Limb (tissue), 2 donors: ENCODE results near the gene SLC22A23.
A peak's percentile ranks its signal among the peaks of the same experiment; 100 is the strongest.

Experiments used
- DNase-seq, 2 donors: peaks; one replicate each; pipeline ENCODE4 v3.0.0-alpha.2; 2016; ENCODE audit errors: extremely low spot score in 2 of 2

Gene SLC22A23

GRCh38 chr6:3287976-3288707 lies 168.7 kb downstream of the SLC22A23 start:
- peak in 1 of 2 donors; percentile 11 for DNase-seq

GRCh38 chr6:3287308-3287707 lies 169.5 kb downstream of the SLC22A23 start:
- peak in 1 of 2 donors; percentile 14 for DNase-seq

- DNase-seq, result peak in 1 of 2 donors; percentile 21
These were observed 170.1 kb downstream of the SLC22A23 start for GRCh38 chr6:3286641-3287171.

GRCh38 chr6:3285732-3286131 lies 171.1 kb downstream of the SLC22A23 start:
- no peak for DNase-seq

- peak in 1 of 2 donors; percentile 39 for DNase-seq
These were observed 171.7 kb downstream of the SLC22A23 start for GRCh38 chr6:3285049-3285639.

GRCh38 chr6:3284436-3284876 lies 172.4 kb downstream of the SLC22A23 start:
- DNase-seq, result peak in 1 of 2 donors; percentile 81

GRCh38 chr6:3283641-3284435 lies 173.0 kb downstream of the SLC22A23 start:
- peak in 1 of 2 donors; percentile 31 for DNase-seq

- DNase-seq, result no peak
These were observed 173.6 kb downstream of the SLC22A23 start for GRCh38 chr6:3283241-3283640.

- DNase-seq, result peak in 1 of 2 donors; percentile 23
These were observed 174.2 kb downstream of the SLC22A23 start for GRCh38 chr6:3282476-3283236.

- DNase-seq, result peak; percentile 46 to 47
These were observed 175.0 kb downstream of the SLC22A23 start for GRCh38 chr6:3281631-3282475.

- DNase-seq, result peak in 1 of 2 donors; percentile 35
These were observed 175.9 kb downstream of the SLC22A23 start for GRCh38 chr6:3280866-3281465.

- peak in 1 of 2 donors; percentile 32 for DNase-seq
These were observed 176.8 kb downstream of the SLC22A23 start for GRCh38 chr6:3280091-3280490.

- DNase-seq, result peak in 1 of 2 donors; percentile 20
These were observed 178.2 kb downstream of the SLC22A23 start for GRCh38 chr6:3278691-3279090.

GRCh38 chr6:3277851-3278416 lies 178.9 kb downstream of the SLC22A23 start:
- DNase-seq, result no peak

- DNase-seq, result no peak
These were observed 179.6 kb downstream of the SLC22A23 start for GRCh38 chr6:3277251-3277650.

- DNase-seq, result no peak
These were observed 180.4 kb downstream of the SLC22A23 start for GRCh38 chr6:3276174-3277167.

GRCh38 chr6:3273707-3274521 lies 182.9 kb downstream of the SLC22A23 start:
- DNase-seq, result no peak
